Measurements from ENCODE around the gene NDUFV3. TPM values are rescaled to one million over a fixed set of nuclear protein-coding genes. Genes with fewer than 3 reads are reported as not detected.
A peak's percentile ranks its signal among the peaks of the same experiment; 100 is the strongest.
"Not testable (repeated sequence)": the region's sequence is repeated elsewhere in the genome, so short reads cannot be mapped to it uniquely, and the experiment has no call there.

NDUFV3 gene
- total RNA-seq, 2 donors from 2014 or later, result 18.2 to 21.7 TPM

DNA sequence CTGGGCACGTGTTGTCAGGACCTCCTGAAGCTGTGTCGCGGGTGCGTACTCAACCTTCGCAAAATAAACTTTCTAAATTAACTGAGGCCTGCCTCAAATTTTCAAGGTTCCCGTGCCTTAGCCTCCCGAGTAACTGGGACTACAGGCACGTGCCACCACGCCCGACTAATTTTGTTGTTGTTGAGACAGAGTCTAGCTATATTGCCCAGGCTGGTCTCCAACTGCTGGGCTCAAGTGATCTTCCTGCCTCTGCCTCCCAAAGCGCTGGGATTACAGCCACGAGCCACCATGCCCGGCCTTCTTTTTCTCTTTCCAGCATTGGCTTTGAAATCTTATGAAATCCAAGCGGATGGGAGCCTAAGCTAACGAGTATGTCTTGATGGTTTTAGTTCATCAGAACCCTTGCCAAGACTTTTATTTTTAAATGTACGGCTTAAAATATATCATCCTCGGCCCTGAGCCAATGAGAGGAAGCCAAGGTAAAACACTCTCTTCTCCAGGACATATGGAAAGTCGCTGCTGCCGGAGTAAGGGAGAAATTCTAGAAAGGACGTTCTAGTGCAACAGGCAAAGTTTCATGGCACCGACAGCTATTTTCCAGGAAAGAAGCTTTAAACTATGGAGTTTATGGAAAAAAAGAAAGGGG, 45.0 kb downstream of the NDUFV3 start:
- H3K36me3 Mint-ChIP-seq (ENCODE audit: insufficient read depth in 2 of 2), result no peaks in the 10 kb centered on the region
- no peak overlapping the region for H3K4me3 Mint-ChIP-seq
- H3K4me1 Mint-ChIP-seq (ENCODE audit: low read depth), result peaks cover 10% of the 10 kb centered on the region
- ATAC-seq (replicated peaks in 1 of 2), result no peak
- H3K27me3 Mint-ChIP-seq (ENCODE audit: low read depth), result no peaks in the 10 kb centered on the region
- no peak overlapping the region for H3K27ac Mint-ChIP-seq
- no peak for DNase-seq
- H3K9me3 Mint-ChIP-seq, result no peaks in the 10 kb centered on the region

DNA sequence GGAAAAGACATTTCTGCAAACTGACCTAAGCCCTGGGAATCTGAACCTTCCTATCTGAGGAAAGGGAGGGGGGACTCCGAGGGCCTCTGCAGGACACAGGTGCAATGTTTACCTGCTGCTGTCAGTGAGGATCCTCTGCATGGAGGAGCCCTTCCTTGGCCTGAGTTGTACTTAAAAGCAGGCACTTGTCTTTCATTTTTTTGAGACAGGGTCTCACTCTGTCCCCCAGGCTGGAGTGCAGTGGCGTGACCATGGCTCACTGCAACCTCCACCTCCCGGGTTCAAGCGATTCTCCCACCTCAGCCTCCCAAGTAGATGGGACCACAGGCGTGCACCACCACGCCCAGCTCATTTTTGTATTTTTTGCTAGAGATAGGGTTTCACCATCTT, 45.5 kb downstream of the NDUFV3 start:
- not testable (repeated sequence) for H3K4me3 Mint-ChIP-seq; H3K27me3 Mint-ChIP-seq (ENCODE audit: low read depth); ATAC-seq (replicated peaks in 1 of 2); H3K27ac Mint-ChIP-seq; H3K36me3 Mint-ChIP-seq (ENCODE audit: insufficient read depth in 2 of 2); DNase-seq; H3K9me3 Mint-ChIP-seq
- peaks cover 10% of the 10 kb centered on the region for H3K4me1 Mint-ChIP-seq (ENCODE audit: low read depth)

DNA sequence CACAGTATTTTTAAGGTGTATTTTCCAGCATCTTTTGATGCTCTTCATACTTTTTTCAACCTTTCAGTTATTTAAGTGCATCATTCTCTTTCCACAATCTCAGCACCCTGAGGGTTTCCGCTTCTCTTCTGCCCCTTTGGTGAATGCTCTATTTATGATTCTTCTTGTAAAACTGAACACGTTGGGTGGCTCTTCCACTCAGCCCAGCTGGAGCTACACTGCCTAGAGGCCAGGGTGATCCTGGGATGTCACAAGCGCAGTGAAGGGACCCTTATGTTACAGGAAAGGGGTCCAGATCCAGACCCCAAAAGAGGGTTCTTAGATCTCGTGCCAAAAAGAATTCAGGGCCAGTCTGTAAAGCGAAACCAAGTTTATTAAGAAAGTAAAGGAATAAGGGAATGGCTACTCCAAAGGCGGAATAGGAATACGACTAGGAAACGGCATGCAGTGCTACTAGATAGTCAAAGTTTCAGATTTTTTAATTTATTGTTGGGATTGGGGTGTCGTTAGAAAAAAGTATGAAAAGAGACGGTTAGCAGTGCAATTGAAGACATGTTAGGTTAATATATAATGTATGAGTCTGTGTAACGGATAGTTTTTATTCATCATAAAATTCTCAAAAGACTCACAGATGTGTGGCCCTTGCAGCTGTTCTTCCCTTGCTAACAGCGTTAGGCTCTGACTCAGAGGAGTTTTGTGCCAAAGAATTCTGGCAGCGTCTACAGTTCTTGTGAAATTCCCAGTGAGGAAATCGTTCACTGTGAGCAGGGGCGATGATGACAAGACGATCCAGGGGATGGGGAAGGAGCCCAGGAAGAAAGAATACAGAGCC, 46.7 kb downstream of the NDUFV3 start:
- H3K9me3 Mint-ChIP-seq, result no peaks in the 10 kb centered on the region
- no peaks in the 10 kb centered on the region for H3K27me3 Mint-ChIP-seq (ENCODE audit: low read depth)
- DNase-seq, result no peak
- H3K27ac Mint-ChIP-seq, result no peak overlapping the region
- no peaks in the 10 kb centered on the region for H3K36me3 Mint-ChIP-seq (ENCODE audit: insufficient read depth in 2 of 2)
- H3K4me1 Mint-ChIP-seq (ENCODE audit: low read depth), result peaks cover 10% of the 10 kb centered on the region
- no peak for ATAC-seq (replicated peaks in 1 of 2)
- no peak overlapping the region for H3K4me3 Mint-ChIP-seq

DNA sequence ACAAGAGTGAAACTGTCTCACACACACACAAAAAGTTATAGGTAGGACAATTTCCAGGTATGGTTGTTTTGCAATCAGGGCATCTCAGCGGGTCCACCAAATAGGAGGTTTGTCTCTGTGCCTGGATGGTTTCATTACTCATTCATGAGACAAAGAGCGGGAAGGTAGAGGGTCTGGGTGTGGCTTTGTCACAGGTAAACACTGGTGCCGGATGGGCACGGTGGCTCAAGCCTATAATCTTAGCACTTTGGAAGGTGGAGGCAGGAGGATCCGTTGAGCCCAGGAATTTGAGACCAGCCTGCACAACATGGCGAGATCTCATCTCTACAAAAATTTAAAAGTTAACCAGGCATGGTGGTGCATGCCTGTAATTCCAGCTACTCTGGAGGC, 48.6 kb downstream of the NDUFV3 start:
- Mint-ChIP-seq H3K36me3 (ENCODE audit: insufficient read depth in 2 of 2) (no peaks in the 10 kb centered on the region), H3K4me1 (ENCODE audit: low read depth) (peaks cover 10% of the 10 kb centered on the region), H3K27me3 (ENCODE audit: low read depth) (no peaks in the 10 kb centered on the region), H3K4me3 (no peak overlapping the region), H3K27ac (no peak overlapping the region), H3K9me3 (no peaks in the 10 kb centered on the region)
- ATAC-seq (replicated peaks in 1 of 2), result no peak
- no peak for DNase-seq

DNA sequence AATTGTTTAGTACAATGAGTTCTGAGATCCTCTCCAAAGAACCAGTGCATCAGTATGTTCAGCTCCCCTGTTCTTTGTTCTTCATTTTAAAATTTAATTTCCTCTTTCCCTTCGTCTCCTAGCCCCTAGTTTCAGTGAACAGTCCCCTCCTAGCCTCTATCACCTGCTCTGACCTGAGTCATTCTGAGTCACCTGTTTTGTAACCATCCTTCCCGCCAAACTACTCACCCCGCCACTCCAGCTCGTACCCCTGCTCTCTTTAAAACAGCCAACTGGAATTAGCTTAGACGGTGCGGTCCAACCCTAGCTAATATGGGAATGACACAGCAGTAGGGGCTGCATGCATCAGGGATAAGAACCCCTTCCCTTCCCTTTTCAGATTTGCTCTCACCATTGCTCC, 49.1 kb downstream of the NDUFV3 start:
- no peak for ATAC-seq (replicated peaks in 1 of 2)

DNA sequence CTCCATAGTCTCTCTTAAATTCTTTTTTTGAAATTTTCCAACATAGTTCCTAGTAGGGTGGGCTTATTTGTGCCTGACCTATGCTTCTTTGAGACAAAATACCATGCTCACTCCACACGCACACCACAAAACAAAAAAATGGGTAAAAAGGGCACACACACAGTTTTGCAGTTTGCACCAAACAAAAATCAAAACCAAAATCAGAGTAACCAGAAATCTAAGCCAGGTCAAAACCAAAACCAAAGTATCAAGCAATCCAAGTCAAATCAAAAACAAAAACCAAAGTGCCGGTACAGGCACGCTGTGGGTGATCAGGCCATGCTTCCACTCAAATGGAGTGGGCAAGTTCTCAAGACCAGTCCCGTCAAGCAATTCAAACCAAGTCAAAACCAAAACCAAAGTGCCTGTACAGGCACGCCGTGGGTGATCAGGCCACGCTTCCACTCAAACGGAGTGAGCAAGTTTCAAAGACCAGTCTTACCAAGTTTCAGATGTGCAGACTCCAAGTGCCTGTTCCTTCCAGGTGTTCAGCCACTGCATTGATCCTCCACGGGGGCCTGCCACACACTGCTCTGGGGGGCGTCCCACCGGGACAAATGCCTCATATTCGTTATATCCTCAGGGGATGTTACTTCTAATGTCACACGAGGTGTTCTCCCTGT, 56.1 kb downstream of the NDUFV3 start:
- not testable (repeated sequence) for ATAC-seq (replicated peaks in 1 of 2); H3K27ac Mint-ChIP-seq; H3K36me3 Mint-ChIP-seq (ENCODE audit: insufficient read depth in 2 of 2); H3K9me3 Mint-ChIP-seq; H3K4me1 Mint-ChIP-seq (ENCODE audit: low read depth); H3K27me3 Mint-ChIP-seq (ENCODE audit: low read depth); DNase-seq
- H3K4me3 Mint-ChIP-seq, result peak overlapping the region in 1 of 2 donors; percentile 50

More for the DNA sequence above, 49.1 kb downstream of the NDUFV3 start:
- no peak overlapping the region for H3K27ac Mint-ChIP-seq
- no peak overlapping the region for H3K4me3 Mint-ChIP-seq
- H3K9me3 Mint-ChIP-seq, result no peaks in the 10 kb centered on the region
- DNase-seq, result no peak
- no peaks in the 10 kb centered on the region for H3K36me3 Mint-ChIP-seq (ENCODE audit: insufficient read depth in 2 of 2)
- no peaks in the 10 kb centered on the region for H3K27me3 Mint-ChIP-seq (ENCODE audit: low read depth)
- H3K4me1 Mint-ChIP-seq (ENCODE audit: low read depth), result peaks cover 10% of the 10 kb centered on the region

DNA sequence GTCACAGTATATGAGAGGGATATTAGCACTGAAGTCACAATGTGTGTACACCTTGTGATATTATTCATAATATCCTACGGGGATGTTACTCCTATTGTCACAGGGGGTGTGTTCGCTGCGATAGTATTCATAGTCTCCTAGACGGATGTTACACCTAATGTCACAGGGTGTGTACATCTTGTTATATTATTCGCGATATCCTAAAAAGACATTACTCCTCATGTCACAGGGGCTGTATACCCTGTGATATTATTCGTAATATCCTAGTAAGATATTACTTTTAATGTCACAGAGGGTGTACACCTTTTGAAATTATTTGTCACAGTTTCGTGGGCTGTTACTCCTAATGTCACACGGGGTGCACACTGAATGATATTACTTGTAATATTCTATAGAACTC, 58.1 kb downstream of the NDUFV3 start:
- not testable (repeated sequence) for H3K36me3 Mint-ChIP-seq (ENCODE audit: insufficient read depth in 2 of 2); H3K27ac Mint-ChIP-seq; H3K4me1 Mint-ChIP-seq (ENCODE audit: low read depth); H3K4me3 Mint-ChIP-seq; H3K27me3 Mint-ChIP-seq (ENCODE audit: low read depth); DNase-seq; H3K9me3 Mint-ChIP-seq; ATAC-seq (replicated peaks in 1 of 2)

DNA sequence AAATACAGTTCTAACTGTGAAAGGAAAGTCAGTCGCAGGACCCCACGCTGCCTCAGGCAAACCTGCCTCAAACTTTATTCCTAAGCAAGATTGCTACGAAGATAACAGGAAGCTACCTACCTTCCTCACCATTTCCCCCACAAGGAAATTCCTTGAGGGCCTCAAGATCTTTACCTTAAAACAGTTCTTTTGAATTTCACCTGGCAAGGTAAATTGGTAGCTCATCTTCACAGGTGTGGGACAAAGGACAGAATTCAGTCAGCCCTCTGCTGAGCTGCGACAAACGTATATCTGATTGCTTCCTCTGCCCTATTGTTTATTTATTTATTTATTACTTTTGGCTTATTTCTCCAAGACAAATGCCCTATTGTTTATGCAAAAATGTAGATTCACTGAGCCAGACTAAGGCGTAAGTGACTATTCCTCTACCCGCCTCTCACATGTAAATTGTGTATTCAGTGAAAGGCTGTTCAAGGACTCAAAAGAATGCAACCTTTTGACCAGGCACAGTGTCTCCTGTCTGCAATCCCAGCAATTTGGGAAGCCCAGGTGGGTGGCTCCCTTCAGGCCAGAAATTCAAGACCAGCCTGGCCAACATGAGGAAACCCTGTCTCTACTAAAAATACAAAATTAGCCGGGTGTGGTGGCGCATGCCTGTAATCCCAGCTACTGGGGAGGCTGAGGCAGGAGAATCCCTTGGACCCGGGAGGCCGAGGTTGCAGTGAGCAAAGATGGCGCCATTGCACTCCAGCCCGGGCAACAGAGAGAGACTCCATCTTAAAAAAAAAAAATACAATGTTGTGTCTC, 63.9 kb downstream of the NDUFV3 start:
- Mint-ChIP-seq H3K4me3 (no peak overlapping the region), H3K36me3 (ENCODE audit: insufficient read depth in 2 of 2) (no peaks in the 10 kb centered on the region), H3K27me3 (ENCODE audit: low read depth) (no peaks in the 10 kb centered on the region), H3K4me1 (ENCODE audit: low read depth) (no peaks in the 10 kb centered on the region), H3K9me3 (no peaks in the 10 kb centered on the region), H3K27ac (no peak overlapping the region)
- DNase-seq (no peak), ATAC-seq (replicated peaks in 1 of 2) (peak in 1 of 2 donors; percentile 98)

DNA sequence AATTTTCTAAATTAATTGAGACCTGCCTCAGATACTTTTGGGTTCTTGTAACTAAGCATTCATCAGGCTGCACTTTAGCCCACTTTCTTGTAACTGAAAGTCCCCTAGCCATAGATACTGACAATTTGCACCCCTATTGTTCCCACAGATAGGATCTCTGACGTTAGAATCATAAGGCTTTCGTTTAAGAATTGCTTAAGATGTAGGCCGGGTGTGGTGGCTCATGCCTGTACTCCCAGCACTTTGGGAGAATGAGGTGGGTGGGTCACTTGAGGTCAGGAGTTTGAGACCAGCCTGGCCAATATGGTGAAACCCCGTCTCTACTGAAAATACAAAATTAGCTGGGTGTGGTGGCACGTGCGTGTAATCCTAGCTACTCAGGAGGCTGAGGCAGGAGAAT, 65.0 kb downstream of the NDUFV3 start:
- H3K4me1 Mint-ChIP-seq (ENCODE audit: low read depth); ATAC-seq (replicated peaks in 1 of 2); H3K36me3 Mint-ChIP-seq (ENCODE audit: insufficient read depth in 2 of 2); H3K4me3 Mint-ChIP-seq; H3K27ac Mint-ChIP-seq; H3K9me3 Mint-ChIP-seq; DNase-seq; H3K27me3 Mint-ChIP-seq (ENCODE audit: low read depth): not testable (repeated sequence)

DNA sequence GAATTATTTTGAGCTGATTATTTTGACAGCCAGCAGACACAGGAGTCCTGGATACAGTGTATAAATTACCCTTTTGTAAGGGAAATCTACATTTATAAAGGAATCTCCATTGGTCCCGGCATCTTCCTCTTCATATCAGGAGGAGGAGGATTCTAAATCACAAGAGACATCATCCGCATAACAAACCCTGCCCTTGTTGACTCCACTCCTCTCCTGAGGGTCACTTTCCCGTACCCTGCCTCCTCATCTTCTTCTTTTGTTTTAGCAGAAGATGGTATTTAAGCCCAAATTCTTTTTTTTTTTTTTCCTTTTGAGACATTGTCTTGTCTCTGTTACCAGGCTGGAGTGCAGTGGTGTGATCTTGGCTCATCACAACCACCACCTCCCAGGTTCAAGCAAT, 66.6 kb downstream of the NDUFV3 start:
- Mint-ChIP-seq H3K4me1 (ENCODE audit: low read depth) (no peaks in the 10 kb centered on the region), H3K36me3 (ENCODE audit: insufficient read depth in 2 of 2) (no peaks in the 10 kb centered on the region), H3K27me3 (ENCODE audit: low read depth) (no peaks in the 10 kb centered on the region), H3K4me3 (no peak overlapping the region), H3K27ac (no peak overlapping the region), H3K9me3 (no peaks in the 10 kb centered on the region)
- DNase-seq, result no peak
- ATAC-seq (replicated peaks in 1 of 2), result no peak

DNA sequence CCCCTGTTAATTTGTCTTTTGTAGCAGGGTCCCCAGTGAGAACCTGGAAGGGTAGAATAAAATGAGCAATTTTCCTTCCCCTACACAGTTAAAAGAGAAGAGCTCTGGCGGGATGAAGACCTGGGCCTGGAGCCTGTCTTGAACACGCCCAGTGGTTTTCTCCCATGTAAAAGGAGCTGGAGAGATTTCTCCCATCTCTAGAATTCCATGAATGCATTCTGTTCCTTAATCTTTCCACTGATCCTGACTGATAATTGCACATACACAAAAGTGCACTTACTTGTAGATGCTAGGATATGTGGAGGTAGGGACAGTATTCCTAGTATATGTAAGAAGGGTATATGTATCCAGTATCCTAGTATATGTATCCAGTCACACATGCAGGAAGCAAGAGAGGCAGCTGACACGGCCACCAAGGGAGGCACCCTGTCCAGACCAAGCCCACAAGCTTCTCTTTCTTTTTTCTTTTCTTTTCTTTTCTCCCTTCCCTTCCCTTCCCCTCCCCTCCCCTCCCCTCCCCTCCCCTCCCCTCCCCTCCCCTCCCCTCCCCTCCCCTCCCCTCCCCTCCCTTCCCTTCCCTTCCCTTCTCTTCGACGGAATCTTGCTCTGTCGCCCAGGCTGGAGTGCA, 69.4 kb downstream of the NDUFV3 start:
- no peak for ATAC-seq (replicated peaks in 1 of 2)
- Mint-ChIP-seq H3K4me3 (no peak overlapping the region), H3K27ac (no peak overlapping the region), H3K9me3 (no peaks in the 10 kb centered on the region), H3K4me1 (ENCODE audit: low read depth) (no peaks in the 10 kb centered on the region), H3K27me3 (ENCODE audit: low read depth) (no peaks in the 10 kb centered on the region), H3K36me3 (ENCODE audit: insufficient read depth in 2 of 2) (no peaks in the 10 kb centered on the region)
- DNase-seq, result no peak
